Vagina (tissue), 2 donors: ENCODE measurements around the gene ASCC3.

Source experiments
- CTCF ChIP-seq, 3 experiments: fragments of 450-650 bp in 2 of 3; fragments of 200-600 bp in 1 of 3; sonication (generic) in 1 of 3; IDR thresholded peaks; one replicate each; pipeline ENCODE4 v1.5.1; 2017 to 2019; ENCODE audit warnings: antibody characterized with exemption in 3 of 3, mild to moderate bottlenecking in 2 of 3, moderate library complexity in 2 of 3
- POLR2A ChIP-seq, 2 donors: fragments of 450-650 bp; IDR thresholded peaks; one replicate each; pipeline ENCODE4 v1.6.1; 2017; ENCODE audit warnings: antibody characterized with exemption in 2 of 2, mild to moderate bottlenecking in 2 of 2, moderate library complexity in 2 of 2
- POLR2AphosphoS5 ChIP-seq, 2 donors: sonication (generic); formaldehyde crosslinking; IDR thresholded peaks; one replicate each; pipeline ENCODE4 v1.9.0; 2017; ENCODE audit warnings: antibody characterized with exemption in 2 of 2, mild to moderate bottlenecking in 2 of 2, low read depth in 1 of 2; ENCODE audit not compliant: insufficient read depth in 1 of 2

- TF ChIP-seq CTCF (IDR thresholded peaks at IDR 0.05) (no peak), POLR2A (IDR thresholded peaks at IDR 0.05) (no peak), POLR2AphosphoS5 (IDR thresholded peaks at IDR 0.05; ENCODE audit: insufficient read depth in 1 of 2, low read depth in 1 of 2) (no peak)
Observed at GRCh38 chr6:100573166-100573565, 308.0 kb downstream of the ASCC3 start.
